HCT116 (cell line): Measurements from ENCODE around the gene CRADD. TPM values are rescaled to one million over a fixed set of nuclear protein-coding genes. Genes with fewer than 3 reads are reported as not detected.

Source experiments
- ATAC-seq: fragments of 200-7000 bp; cut with Tn5 transposase; 2 replicates; pipeline ENCODE4 v1.9.1; 2020; ENCODE audit warnings: mild to moderate bottlenecking, moderate library complexity
- BruUV-seq: library from RNA; stranded (reverse); fragments of 400-500 nt; replicated peaks from 2 replicates; lab custom pipeline; 2021; lab: Mats Ljungman, UMichigan
- CTCF ChIA-PET: fragments of 300-600 bp; sonication (Branson Sonifier 250); formaldehyde crosslinking; loops from one replicate; lab custom pipeline; 2021; ENCODE audit warnings: antibody characterized with exemption; lab: Charles Lee
- POLR2A ChIA-PET: fragments of 300-600, 350-600 bp; sonication (Branson Sonifier 250); formaldehyde crosslinking; loops from one replicate; lab custom pipeline; 2021; ENCODE audit warnings: antibody characterized with exemption; lab: Charles Lee
- RAD21 ChIA-PET, 2 experiments: fragments of 300-600 bp; sonication (Branson Sonifier 250); formaldehyde crosslinking; loops; one replicate each; lab custom pipeline; 2023; ENCODE audit warnings: low total read pairs in 2 of 2; ENCODE audit not compliant: uncharacterized antibody in 2 of 2, unreplicated experiment in 2 of 2, low non-redundant PET in 1 of 2; lab: Charles Lee
- DNase-seq: peaks from one replicate; pipeline ENCODE4 v3.0.0-alpha.2; 2010; ENCODE audit warnings: low read depth, low spot score
- H2AFZ ChIP-seq: fragments of 200-600 bp; shearing (Covaris generic), sonication (generic); 2 replicates; pipeline ENCODE4 v1.6.1; 2017; ENCODE audit warnings: low read depth, mixed run types, mixed read lengths, antibody characterized with exemption, low read length; ENCODE audit not compliant: poor library complexity, severe bottlenecking
- H3K27ac ChIP-seq: 2 replicates; pipeline ENCODE4 v1.5.1; 2012; ENCODE audit warnings: low read depth, low read length
- H3K27me3 ChIP-seq: fragments of 200-600 bp; sonication (generic); 2 replicates; pipeline ENCODE4 v1.6.1; 2016; ENCODE audit warnings: mixed run types, low read length, mixed read lengths; ENCODE audit not compliant: insufficient read depth
- H3K36me3 ChIP-seq, 2 experiments: fragments of 200-500 bp in 1 of 2; fragments of 200-600 bp in 1 of 2; sonication (Bioruptor generic) in 1 of 2; sonication (generic) in 1 of 2; 2 replicates each; pipeline versions ENCODE4 v1.5.1 to v1.6.1; 2014 to 2016; ENCODE audit warnings: low read length in 2 of 2, inconsistent platforms in 1 of 2, mixed read lengths in 1 of 2, mixed run types in 1 of 2; ENCODE audit not compliant: insufficient read depth in 2 of 2, control insufficient read depth in 1 of 2
- H3K4me1 ChIP-seq, 2 experiments: fragments of 200-600 bp in 1 of 2; sonication (generic) in 1 of 2; 2 replicates each; pipeline versions ENCODE4 v1.5.1 to v1.6.1; 2012 to 2017; ENCODE audit warnings: low read length in 2 of 2, inconsistent platforms in 1 of 2, mild to moderate bottlenecking in 1 of 2, mixed read lengths in 1 of 2, mixed run types in 1 of 2, moderate library complexity in 1 of 2; ENCODE audit not compliant: insufficient read depth in 2 of 2, control insufficient read depth in 1 of 2
- H3K4me2 ChIP-seq: fragments of 200-600 bp; sonication (generic); 2 replicates; pipeline ENCODE4 v1.6.1; 2017; ENCODE audit warnings: mixed run types, low read length, mixed read lengths
- H3K4me3 ChIP-seq, 2 experiments: fragments of 200-600 bp in 1 of 2; sonication (generic) in 1 of 2; replicated peaks in 1 of 2; 2 replicates each; pipeline ENCODE4 v1.5.1; 2011 to 2016; ENCODE audit warnings: low read length in 2 of 2, control low read depth in 1 of 2, low read depth in 1 of 2, mild to moderate bottlenecking in 1 of 2, mixed read lengths in 1 of 2, mixed run types in 1 of 2
- H3K79me2 ChIP-seq: fragments of 200-600 bp; sonication (generic); 2 replicates; pipeline ENCODE4 v1.6.1; 2017; ENCODE audit warnings: mild to moderate bottlenecking, mixed run types, low read length, moderate library complexity, mixed read lengths; ENCODE audit not compliant: insufficient read depth
- H3K9ac ChIP-seq: fragments of 200-600 bp; sonication (generic); 2 replicates; pipeline ENCODE4 v1.6.1; 2016; ENCODE audit warnings: low read length, mixed read lengths
- H3K9me2 ChIP-seq: fragments of 200-600 bp; sonication (generic), shearing (Covaris generic); 2 replicates; pipeline ENCODE4 v1.6.1; 2017; ENCODE audit warnings: mixed run types, mild to moderate bottlenecking, moderate library complexity; ENCODE audit not compliant: insufficient read depth
- H3K9me3 ChIP-seq, 2 experiments: fragments of 200-500 bp in 1 of 2; fragments of 200-600 bp in 1 of 2; sonication (Bioruptor generic) in 1 of 2; sonication (generic) in 1 of 2; 2 replicates each; pipeline ENCODE4 v1.6.1; 2014 to 2017; ENCODE audit warnings: low read length in 2 of 2, mixed read lengths in 2 of 2, inconsistent platforms in 1 of 2, low read depth in 1 of 2, mild to moderate bottlenecking in 1 of 2, mixed run types in 1 of 2, moderate library complexity in 1 of 2; ENCODE audit not compliant: control insufficient read depth in 1 of 2, insufficient read depth in 1 of 2
- H4K20me1 ChIP-seq: fragments of 200-600 bp; sonication (generic), shearing (Covaris generic); 2 replicates; pipeline ENCODE4 v1.6.1; 2017; ENCODE audit warnings: mixed run types, mild to moderate bottlenecking, moderate library complexity; ENCODE audit not compliant: insufficient read depth
- CBX3 ChIP-seq: IDR thresholded peaks from 2 replicates; pipeline ENCODE4 v1.6.1; 2012; ENCODE audit warnings: low read depth
- CEBPB ChIP-seq: IDR thresholded peaks from 2 replicates; pipeline ENCODE4 v1.6.1; 2012; ENCODE audit warnings: low read depth
- EGR1 ChIP-seq: IDR thresholded peaks from 2 replicates; pipeline ENCODE4 v1.6.1; 2012; ENCODE audit warnings: low read depth
- ELF1 ChIP-seq: IDR thresholded peaks from 2 replicates; pipeline ENCODE4 v1.6.1; 2012; ENCODE audit warnings: low read depth, borderline replicate concordance
- EZH2 ChIP-seq: fragments of 200-600 bp; sonication (generic); IDR thresholded peaks from 2 replicates; pipeline ENCODE4 v1.6.1; 2017; ENCODE audit warnings: antibody characterized with exemption, mixed run types
- EZH2phosphoT487 ChIP-seq: fragments of 200-600 bp; IDR thresholded peaks from 2 replicates; pipeline ENCODE4 v1.6.1; 2018; ENCODE audit warnings: antibody characterized with exemption, borderline replicate concordance
- FOSL1 ChIP-seq: IDR thresholded peaks from 2 replicates; pipeline ENCODE4 v1.6.1; 2012; ENCODE audit warnings: low read depth
- JUND ChIP-seq: IDR thresholded peaks from 2 replicates; pipeline ENCODE4 v1.6.1; 2012
- POLR2AphosphoS5 ChIP-seq: IDR thresholded peaks from 2 replicates; pipeline ENCODE4 v1.6.1; 2011; ENCODE audit warnings: mild to moderate bottlenecking, low read depth, low read length, moderate library complexity
- RAD21 ChIP-seq: IDR thresholded peaks from 2 replicates; pipeline ENCODE4 v1.6.1; 2012; ENCODE audit warnings: low read depth, mild to moderate bottlenecking
- REST ChIP-seq: IDR thresholded peaks from 2 replicates; pipeline ENCODE4 v1.6.1; 2012; ENCODE audit warnings: low read depth
- SP1 ChIP-seq: IDR thresholded peaks from 2 replicates; pipeline ENCODE4 v1.6.1; 2012; ENCODE audit warnings: low read depth
- SRF ChIP-seq: IDR thresholded peaks from 2 replicates; pipeline ENCODE4 v1.6.1; 2012; ENCODE audit warnings: low read depth
- YY1 ChIP-seq: IDR thresholded peaks from 2 replicates; pipeline ENCODE4 v1.6.1; 2011; ENCODE audit warnings: low read length, low read depth, moderate library complexity, mild to moderate bottlenecking; ENCODE audit not compliant: insufficient replicate concordance; ENCODE audit errors: extremely low read depth
- ZNF274 ChIP-seq: fragments of 200-500 bp; sonication (Bioruptor generic); IDR thresholded peaks from 2 replicates; pipeline ENCODE4 v1.6.1; 2014; ENCODE audit warnings: mild to moderate bottlenecking, low read depth, low read length, inconsistent platforms
- intact Hi-C: fragments of 100-400 bp; cut with micrococcal nuclease; formaldehyde crosslinking; loops from 2 replicates; pipeline ENCODE4 v1.10.0; 2022
- total RNA-seq: library from RNA; stranded (reverse); gene quantifications from one replicate; pipeline ENCODE4 v1.2.1, GENCODE V29; 2021; ENCODE audit not compliant: unreplicated experiment
- TF ChIP-seq, protein P1 (sequence below): IDR thresholded peaks from 2 replicates; pipeline ENCODE4 v1.6.1; 2012

CRADD gene
- total RNA-seq, 1 experiment from 2014 or later: 12.2 TPM

- TF ChIP-seq YY1 (no peak), SP1 (no peak), EZH2phosphoT487 (no peak), CEBPB (no peak), FOSL1 (no peak)
- TF ChIP-seq, all 23 proteins: peak for 0
- Histone ChIP-seq H3K4me3 (no peak overlapping the region), H3K79me2 (no peaks in the 10 kb centered on the region), H3K27ac (no peak overlapping the region), H3K27me3 (no peaks in the 10 kb centered on the region), H3K4me2 (no peak overlapping the region), H3K9me2 (no peaks in the 10 kb centered on the region), H3K9ac (no peak overlapping the region), H3K9me3 (peaks cover 3 to 4% of the 10 kb centered on the region in 2 experiments; a peak in 1 of 4 replicates), H3K4me1 (no peaks in the 10 kb centered on the region), H3K36me3 (no peaks in the 10 kb centered on the region), H4K20me1 (no peaks in the 10 kb centered on the region), H2AFZ (no peak overlapping the region)
- POLR2A ChIA-PET: no interaction called here
- RAD21 ChIA-PET: no interaction called here
- intact Hi-C loops: no loop called here
- CTCF ChIA-PET: no interaction called here
- no TSS peak for BruUV-seq
- DNase-seq: no peak
- no peak for ATAC-seq
Measured at GRCh38 chr12:93873561-93873960, 196.4 kb downstream of the CRADD start.

- POLR2A ChIA-PET: no interaction called here
- Histone ChIP-seq H3K4me3 (no peak overlapping the region), H3K36me3 (no peaks in the 10 kb centered on the region), H3K9me2 (no peaks in the 10 kb centered on the region), H3K4me1 (no peaks in the 10 kb centered on the region), H4K20me1 (no peaks in the 10 kb centered on the region), H3K27ac (no peak overlapping the region), H2AFZ (no peak overlapping the region), H3K4me2 (no peak overlapping the region), H3K79me2 (no peaks in the 10 kb centered on the region), H3K9me3 (peaks cover 3 to 4% of the 10 kb centered on the region in 2 experiments; a peak in 1 of 4 replicates), H3K9ac (no peak overlapping the region), H3K27me3 (no peaks in the 10 kb centered on the region)
- ATAC-seq (no peak), DNase-seq (no peak)
- CTCF ChIA-PET: no interaction called here
- no TSS peak for BruUV-seq
- no peak for TF ChIP-seq POLR2AphosphoS5
- TF ChIP-seq ZNF274: no peak
- no peak for TF ChIP-seq REST
- no peak for TF ChIP-seq EZH2phosphoT487
- no peak for TF ChIP-seq RAD21
- no peak for TF ChIP-seq JUND
- TF ChIP-seq FOSL1: no peak
- TF ChIP-seq EZH2: no peak
- TF ChIP-seq, protein P1, sequence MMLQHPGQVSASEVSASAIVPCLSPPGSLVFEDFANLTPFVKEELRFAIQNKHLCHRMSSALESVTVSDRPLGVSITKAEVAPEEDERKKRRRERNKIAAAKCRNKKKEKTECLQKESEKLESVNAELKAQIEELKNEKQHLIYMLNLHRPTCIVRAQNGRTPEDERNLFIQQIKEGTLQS: no peak
- TF ChIP-seq SRF: no peak
- no peak for TF ChIP-seq ELF1
- no peak for TF ChIP-seq CBX3
- no peak for TF ChIP-seq EGR1
- intact Hi-C loops: no loop called here
- RAD21 ChIA-PET: no interaction called here
Measured at GRCh38 chr12:93875157-93875556, 198.0 kb downstream of the CRADD start.
